Measurements from ENCODE around the gene SLC32A1.
A peak's percentile ranks its signal among the peaks of the same experiment; 100 is the strongest.

The SLC32A1 gene

GRCh38 chr20:38763616-38764015 is 39.3 kb downstream of the SLC32A1 start:
- no peak for TF ChIP-seq CTCF (IDR thresholded peaks at IDR 0.05; ENCODE audit: low read depth, low read length)
- Histone ChIP-seq H3K9me3 (no peaks in the 10 kb centered on the region), H3K27me3 (no peaks in the 10 kb centered on the region), H3K4me3 (ENCODE audit: low read depth, low read length) (no peak overlapping the region), H3K4me1 (no peaks in the 10 kb centered on the region), H3K36me3 (peaks cover 50% of the 10 kb centered on the region)
- no peak for DNase-seq

GRCh38 chr20:38764567-38765318 is 40.5 kb downstream of the SLC32A1 start:
- no peak overlapping the region for H3K4me3 ChIP-seq (ENCODE audit: low read depth, low read length)
- H3K36me3 ChIP-seq: peaks cover 47% of the 10 kb centered on the region
- no peaks in the 10 kb centered on the region for H3K4me1 ChIP-seq
- TF ChIP-seq CTCF (IDR thresholded peaks at IDR 0.05; ENCODE audit: low read depth, low read length): no peak
- H3K27me3 ChIP-seq: no peaks in the 10 kb centered on the region
- no peak for DNase-seq
- H3K9me3 ChIP-seq: no peaks in the 10 kb centered on the region

GRCh38 chr20:38766071-38766470 is 41.8 kb downstream of the SLC32A1 start:
- H3K4me1 ChIP-seq: no peaks in the 10 kb centered on the region
- no peak for DNase-seq
- H3K27me3 ChIP-seq: no peaks in the 10 kb centered on the region
- peaks cover 47% of the 10 kb centered on the region for H3K36me3 ChIP-seq
- no peak overlapping the region for H3K4me3 ChIP-seq (ENCODE audit: low read depth, low read length)
- H3K9me3 ChIP-seq: no peaks in the 10 kb centered on the region
- no peak for TF ChIP-seq CTCF (IDR thresholded peaks at IDR 0.05; ENCODE audit: low read depth, low read length)

GRCh38 chr20:38769376-38770295 is 45.4 kb downstream of the SLC32A1 start:
- no peaks in the 10 kb centered on the region for H3K4me1 ChIP-seq
- TF ChIP-seq CTCF (IDR thresholded peaks at IDR 0.05; ENCODE audit: low read depth, low read length): no peak
- peaks cover 47% of the 10 kb centered on the region for H3K36me3 ChIP-seq
- no peak overlapping the region for H3K4me3 ChIP-seq (ENCODE audit: low read depth, low read length)
- H3K9me3 ChIP-seq: no peaks in the 10 kb centered on the region; the same call in 1 of the 2 replicates
- DNase-seq: no peak
- H3K27me3 ChIP-seq: no peaks in the 10 kb centered on the region

GRCh38 chr20:38770546-38770945 is 46.3 kb downstream of the SLC32A1 start:
- DNase-seq: peak; percentile 41
- H3K9me3 ChIP-seq: no peaks in the 10 kb centered on the region; the same call in 1 of the 2 replicates
- no peaks in the 10 kb centered on the region for H3K27me3 ChIP-seq
- H3K4me1 ChIP-seq: no peaks in the 10 kb centered on the region
- TF ChIP-seq CTCF (IDR thresholded peaks at IDR 0.05; ENCODE audit: low read depth, low read length): no peak
- H3K4me3 ChIP-seq (ENCODE audit: low read depth, low read length): no peak overlapping the region
- H3K36me3 ChIP-seq: peaks cover 45% of the 10 kb centered on the region
